ENCODE results near the gene C19orf73. TPM values are rescaled to one million over a fixed set of nuclear protein-coding genes. Genes with fewer than 3 reads are reported as not detected.

Gene C19orf73
- total RNA-seq, 1 donor from 2014 or later, result not detected

- Histone ChIP-seq H3K4me1 (peaks cover 39% of the 10 kb centered on the region), H3K27ac (peak overlapping the region; percentile 66), H3K27me3 (no peaks in the 10 kb centered on the region), H3K4me3 (peak overlapping the region in 1 of 2 donors; percentile 55), H3K9me3 (no peaks in the 10 kb centered on the region), H3K36me3 (no peaks in the 10 kb centered on the region)
- intact Hi-C loops (cut with DNase I), result no loop called here
- TF ChIP-seq POLR2AphosphoS5 (IDR thresholded peaks at IDR 0.05; ENCODE audit: insufficient read depth in 1 of 2, low read depth in 1 of 2) (peak; percentile 20 to 37), POLR2A (IDR thresholded peaks at IDR 0.05) (no peak)
- DNase-seq (ENCODE audit: extremely low spot score in 2 of 2), result no peak
These were observed 32.5 kb upstream of the C19orf73 start for GRCh38 chr19:49151267-49152118.

GRCh38 chr19:49150944-49151243 is 32.0 kb upstream of the C19orf73 start:
- Histone ChIP-seq H3K27me3 (no peaks in the 10 kb centered on the region), H3K4me3 (peak overlapping the region; percentile 55 to 84), H3K27ac (peak overlapping the region; percentile 66), H3K4me1 (peaks cover 45% of the 10 kb centered on the region), H3K9me3 (no peaks in the 10 kb centered on the region), H3K36me3 (no peaks in the 10 kb centered on the region)
- TF ChIP-seq POLR2A (IDR thresholded peaks at IDR 0.05) (no peak), CTCF (IDR thresholded peaks at IDR 0.05) (no peak), POLR2AphosphoS5 (IDR thresholded peaks at IDR 0.05; ENCODE audit: insufficient read depth in 1 of 2, low read depth in 1 of 2) (no peak)
- intact Hi-C loops (cut with DNase I), result no loop called here
- no peak for DNase-seq (ENCODE audit: extremely low spot score in 2 of 2)

GRCh38 chr19:49150106-49150943 is 31.4 kb upstream of the C19orf73 start:
- TF ChIP-seq CTCF (IDR thresholded peaks at IDR 0.05) (no peak), POLR2A (IDR thresholded peaks at IDR 0.05) (peak in 1 of 2 donors; percentile 4), POLR2AphosphoS5 (IDR thresholded peaks at IDR 0.05; ENCODE audit: insufficient read depth in 1 of 2, low read depth in 1 of 2) (peak; percentile 65 to 66)
- no peak for DNase-seq (ENCODE audit: extremely low spot score in 2 of 2)
- Histone ChIP-seq H3K27ac (peak overlapping the region; percentile 66), H3K9me3 (no peaks in the 10 kb centered on the region), H3K36me3 (no peaks in the 10 kb centered on the region), H3K4me3 (peak overlapping the region; percentile 55 to 84), H3K27me3 (no peaks in the 10 kb centered on the region), H3K4me1 (peaks cover 47% of the 10 kb centered on the region)
- intact Hi-C loops (cut with DNase I), result no loop called here

GRCh38 chr19:49149652-49150105 is 30.7 kb upstream of the C19orf73 start:
- DNase-seq (ENCODE audit: extremely low spot score in 2 of 2), result no peak
- peak overlapping the region; percentile 55 to 84 for H3K4me3 ChIP-seq
- no peaks in the 10 kb centered on the region for H3K9me3 ChIP-seq
- H3K4me1 ChIP-seq, result peaks cover 48% of the 10 kb centered on the region
- peak overlapping the region; percentile 66 for H3K27ac ChIP-seq
- intact Hi-C loops (cut with DNase I), result loop anchor here (5.0 to 10.0 kb wide), 2 partner anchors 52 to 155 kb away; partner anchors contain the start of genes GYS1 and RUVBL2
- no peak for TF ChIP-seq CTCF (IDR thresholded peaks at IDR 0.05)
- H3K36me3 ChIP-seq, result no peaks in the 10 kb centered on the region
- H3K27me3 ChIP-seq, result no peaks in the 10 kb centered on the region

DNA sequence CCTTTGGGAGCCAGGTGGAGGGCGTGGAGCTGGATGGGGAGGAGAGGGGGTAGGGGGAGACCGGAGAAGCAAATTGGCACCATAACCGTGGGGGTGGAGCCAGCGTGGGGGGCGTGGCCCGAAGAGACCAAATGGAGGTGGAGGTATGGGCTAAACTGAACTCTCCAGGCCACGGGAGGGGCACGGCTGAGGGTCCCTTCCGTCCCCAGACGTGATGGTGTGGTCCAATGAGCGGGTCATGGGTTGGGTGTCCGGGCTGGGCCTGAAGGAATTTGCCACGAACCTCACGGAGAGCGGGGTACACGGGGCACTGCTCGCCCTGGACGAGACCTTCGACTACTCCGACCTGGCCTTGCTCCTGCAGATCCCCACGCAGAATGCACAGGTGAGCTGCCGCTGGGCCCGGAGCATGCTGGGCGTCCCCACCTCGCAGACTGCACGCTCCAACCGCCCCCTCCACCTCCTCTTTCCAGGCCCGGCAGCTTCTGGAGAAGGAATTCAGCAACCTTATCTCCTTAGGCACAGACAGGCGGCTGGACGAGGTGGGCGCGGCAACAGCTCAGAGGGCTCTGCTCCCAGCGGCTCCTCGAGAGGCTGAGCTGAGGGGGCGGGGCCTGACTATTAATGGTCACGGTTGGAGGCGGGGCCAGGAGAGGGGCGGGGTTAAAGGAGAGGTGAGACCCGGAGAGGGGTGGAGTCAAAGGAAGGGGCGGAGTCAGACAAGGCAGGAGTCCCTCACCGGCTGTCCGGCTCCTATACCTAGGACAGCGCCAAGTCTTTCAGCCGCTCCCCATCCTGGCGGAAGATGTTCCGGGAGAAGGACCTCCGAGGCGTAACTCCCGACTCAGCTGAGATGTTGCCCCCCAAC is 30.1 kb upstream of the C19orf73 start:
- intact Hi-C loops (cut with DNase I), result loop anchor here (5.0 to 10.0 kb wide), 2 partner anchors 52 to 154 kb away; partner anchors contain the start of genes GYS1 and RUVBL2
- H3K4me1 ChIP-seq, result peaks cover 48% of the 10 kb centered on the region

More for the DNA sequence above, 30.1 kb upstream of the C19orf73 start:
- Histone ChIP-seq H3K27me3 (no peaks in the 10 kb centered on the region), H3K27ac (peak overlapping the region; percentile 66), H3K4me3 (peak overlapping the region; percentile 55 to 84), H3K36me3 (no peaks in the 10 kb centered on the region), H3K9me3 (no peaks in the 10 kb centered on the region)
- TF ChIP-seq POLR2AphosphoS5 (IDR thresholded peaks at IDR 0.05; ENCODE audit: insufficient read depth in 1 of 2, low read depth in 1 of 2) (peak; percentile 71 to 72), POLR2A (IDR thresholded peaks at IDR 0.05) (peak in 1 of 2 donors; percentile 51), CTCF (IDR thresholded peaks at IDR 0.05) (no peak)
- DNase-seq (ENCODE audit: extremely low spot score in 2 of 2), result no peak
